HG02571 (cell line): Measurements from ENCODE around the gene PROP1.
"Not testable (repeated sequence)": the region's sequence is repeated elsewhere in the genome, so short reads cannot be mapped to it uniquely, and the experiment has no call there.

Experiments
- ATAC-seq: cut with Tn5 transposase; IDR thresholded peaks from one replicate; pipeline ENCODE4 v1.9.1; 2021; ENCODE audit warnings: mild to moderate bottlenecking, moderate library complexity; ENCODE audit not compliant: unreplicated experiment

Gene PROP1

DNA sequence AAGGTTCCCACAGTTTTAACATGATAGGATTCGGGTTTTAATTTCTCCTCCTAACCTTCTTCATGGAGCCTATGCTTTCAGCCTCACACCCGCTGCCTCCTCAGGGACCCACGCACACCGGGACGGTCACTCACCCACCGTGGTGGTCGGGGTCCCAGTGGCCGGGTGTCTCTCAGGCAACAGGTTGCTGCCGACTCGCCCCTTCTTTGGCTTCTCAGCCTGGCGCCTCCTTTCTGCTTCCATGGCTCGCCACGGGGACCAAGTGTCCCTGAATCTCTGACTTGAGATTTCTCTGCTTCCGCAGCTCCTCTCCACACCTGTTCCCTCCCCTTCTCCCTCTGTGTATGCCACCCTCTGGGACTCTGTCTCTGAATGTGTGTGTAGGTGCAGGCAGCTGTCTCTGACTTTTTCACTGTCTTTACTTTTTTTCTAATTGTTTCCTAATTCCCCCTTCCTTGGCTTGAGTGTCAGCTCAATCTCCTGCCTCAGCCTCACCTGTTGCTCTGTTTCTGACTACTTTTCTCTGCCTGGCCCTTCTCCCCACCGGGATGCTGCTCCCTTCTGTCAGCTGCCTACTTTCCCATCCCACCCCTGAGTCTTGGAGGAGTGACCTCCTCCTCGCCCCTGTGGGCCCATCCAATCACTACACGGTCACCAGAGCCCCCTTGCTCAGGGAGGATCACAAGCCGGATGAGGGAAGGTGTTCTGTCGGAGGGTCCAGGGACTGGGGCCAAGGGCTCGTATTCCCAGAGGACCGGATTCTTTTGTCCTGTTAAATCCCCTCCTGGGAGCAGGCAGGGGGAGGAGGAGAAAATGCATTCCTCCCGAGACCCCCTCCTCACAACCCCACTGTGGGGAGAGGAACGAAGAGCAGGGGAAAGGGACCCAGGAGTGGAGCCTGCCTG, at the start of gene PROP1:
TSS of gene PROP1 (minus strand) at position 552 of the 905 bp plus-strand sequence. CDS start at position 243, 309 bp downstream.
- ATAC-seq = no peak

DNA sequence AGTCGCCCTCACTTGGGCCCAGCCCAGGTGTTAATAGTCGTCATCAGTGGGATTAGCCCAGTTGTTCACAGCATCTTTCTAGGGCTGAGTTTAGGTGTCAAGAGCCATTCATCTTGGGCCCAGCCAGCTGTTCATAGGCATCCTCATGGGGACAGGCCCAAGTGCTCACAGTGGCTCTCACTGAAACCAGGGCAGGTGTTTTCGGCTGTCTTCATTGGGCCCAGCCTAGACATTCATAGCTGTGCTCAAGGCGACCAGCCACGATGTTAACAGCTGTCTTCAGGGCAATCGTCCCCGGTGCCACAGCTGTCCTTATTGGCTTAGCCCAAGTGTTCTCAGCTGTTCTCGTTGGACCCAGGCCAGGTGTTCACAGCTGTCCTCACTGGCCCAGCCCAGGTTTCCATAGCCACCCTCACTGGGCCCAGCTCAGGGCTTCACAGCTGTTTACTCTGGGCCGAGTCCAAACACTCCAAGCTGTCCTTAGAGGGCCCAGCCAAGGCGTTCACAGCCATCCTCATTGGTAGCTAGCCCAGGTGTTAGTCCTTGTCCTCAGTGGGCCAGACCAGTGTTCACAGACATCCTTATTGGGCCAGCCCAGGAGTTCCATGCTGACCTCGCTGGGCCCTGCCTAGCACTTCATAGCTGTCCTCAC, 23.5 kb upstream of the PROP1 start:
- ATAC-seq = not testable (repeated sequence)

DNA sequence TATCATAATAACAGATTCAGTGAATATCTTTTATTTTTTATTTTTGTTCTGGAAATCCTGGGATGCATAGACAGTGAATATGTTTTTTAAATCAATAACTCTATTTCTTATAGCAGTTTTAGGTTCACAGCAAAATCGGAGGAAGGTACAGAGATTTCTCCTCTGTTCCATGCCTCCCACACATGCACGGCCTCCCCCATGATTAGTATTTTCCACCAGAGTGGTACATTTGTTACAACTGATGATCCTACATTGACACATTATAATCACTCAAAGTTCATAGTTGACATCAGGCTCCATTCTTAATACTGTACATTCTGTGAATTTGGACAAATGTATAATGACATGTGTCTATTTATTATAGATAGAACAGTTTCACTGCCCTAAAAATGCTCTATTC, 16.7 kb upstream of the PROP1 start:
- not testable (repeated sequence) for ATAC-seq

DNA sequence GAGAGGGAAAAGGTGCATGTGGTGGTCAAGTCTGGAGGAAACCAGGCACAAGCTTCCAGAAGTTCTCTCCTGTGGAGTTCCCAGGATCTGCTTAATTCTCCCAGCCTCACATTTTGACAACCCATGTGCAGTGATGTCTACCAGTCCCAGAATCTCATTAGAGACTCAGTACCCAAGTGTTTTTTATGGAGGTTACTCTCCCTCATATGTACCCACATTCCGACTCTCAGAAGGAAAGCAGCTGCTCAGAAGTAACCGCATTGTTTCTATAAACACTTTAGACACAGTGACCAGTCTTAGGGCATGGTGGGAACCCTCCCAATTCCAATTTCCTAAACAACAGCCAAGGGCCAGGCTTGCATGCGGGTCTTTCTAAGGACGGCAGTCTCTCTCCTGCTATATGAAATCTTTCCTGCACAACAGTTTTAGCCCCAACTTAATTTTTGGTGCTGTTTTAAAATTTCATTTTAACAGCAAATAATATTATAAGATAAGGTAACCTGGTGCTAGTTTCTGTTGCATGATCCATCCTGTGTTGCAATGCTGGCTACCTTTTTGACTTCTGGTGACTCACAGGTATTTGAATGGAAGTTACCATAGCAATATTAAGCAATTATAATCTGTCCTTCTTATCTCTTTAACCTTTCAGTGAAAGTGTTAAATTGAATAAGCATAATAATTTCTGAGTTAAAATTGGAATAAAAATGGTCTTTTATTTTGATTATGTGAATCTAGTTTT, 15.9 kb upstream of the PROP1 start:
- not testable (repeated sequence) for ATAC-seq

DNA sequence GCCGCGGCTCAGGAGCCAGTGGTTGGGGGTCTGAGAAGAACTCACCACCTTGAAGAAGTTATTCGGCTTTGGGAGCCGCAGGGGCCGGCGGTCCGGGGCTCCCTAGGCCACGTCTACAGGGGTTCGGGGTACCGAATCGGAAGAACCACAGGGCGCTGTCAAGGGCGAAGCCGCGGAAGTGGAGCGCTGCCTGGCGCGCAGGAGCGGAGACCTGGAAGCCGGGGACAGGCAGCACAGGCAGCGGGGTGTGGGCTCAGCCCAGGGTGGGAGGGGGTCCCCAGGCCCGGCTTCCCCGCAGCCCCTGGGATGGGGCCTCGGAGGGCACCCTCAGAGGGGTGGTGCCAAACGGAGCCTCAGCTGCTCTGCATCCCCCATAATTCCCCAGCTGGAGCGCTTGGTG, 11.2 kb upstream of the PROP1 start:
- ATAC-seq = not testable (repeated sequence)

DNA sequence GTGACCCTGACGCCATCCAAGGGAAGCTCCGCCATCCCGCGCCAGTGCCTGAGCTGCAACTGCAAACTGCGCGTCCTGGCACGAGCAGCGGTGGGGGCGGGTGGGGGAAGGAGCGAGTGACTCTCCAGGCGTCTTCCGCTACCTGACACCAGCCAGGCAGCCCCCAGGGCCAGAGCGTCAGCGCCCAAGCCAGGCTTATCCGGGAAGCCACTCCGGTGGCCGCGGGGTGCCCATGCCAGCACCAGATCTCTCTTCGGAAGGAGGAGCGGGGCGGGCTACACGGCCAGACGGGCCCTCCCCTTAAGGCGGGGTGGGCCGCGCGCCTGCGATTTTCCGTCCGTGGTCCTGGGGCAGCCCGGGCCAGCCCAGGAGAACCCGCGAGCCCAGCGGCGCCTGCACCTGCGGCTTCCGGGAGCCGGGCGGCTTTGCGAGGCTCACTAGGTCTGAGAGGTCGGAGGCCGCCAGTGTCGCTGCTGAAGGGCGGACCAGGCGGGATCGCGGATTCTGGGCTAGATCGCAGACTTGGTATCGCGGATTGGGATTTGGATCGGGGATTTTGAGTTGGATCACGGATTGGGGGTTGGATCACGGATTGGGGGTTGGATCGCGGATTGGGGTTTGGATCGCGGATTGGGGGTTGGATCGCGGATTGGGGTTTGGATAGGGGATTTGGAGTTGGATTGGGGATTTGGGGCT, 10.6 kb upstream of the PROP1 start:
- not testable (repeated sequence) for ATAC-seq

DNA sequence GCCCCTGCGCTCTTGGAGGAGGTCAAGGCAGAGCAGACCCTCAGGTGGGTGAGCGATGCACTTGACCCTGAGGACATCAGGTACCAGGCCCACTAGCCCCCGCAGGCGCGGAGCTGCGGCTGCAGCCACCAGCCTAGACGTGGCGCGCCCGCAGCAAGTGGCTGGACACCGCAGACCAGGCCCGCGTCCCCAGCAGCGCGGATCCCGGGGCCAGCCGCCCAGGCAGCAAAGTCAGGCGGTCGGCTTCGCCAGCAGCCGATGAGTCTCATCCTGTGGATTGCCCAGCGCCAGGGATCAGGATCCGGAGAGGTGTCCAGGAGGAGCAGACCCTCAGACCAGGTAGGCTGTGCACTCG, 10.1 kb upstream of the PROP1 start:
- not testable (repeated sequence) for ATAC-seq

DNA sequence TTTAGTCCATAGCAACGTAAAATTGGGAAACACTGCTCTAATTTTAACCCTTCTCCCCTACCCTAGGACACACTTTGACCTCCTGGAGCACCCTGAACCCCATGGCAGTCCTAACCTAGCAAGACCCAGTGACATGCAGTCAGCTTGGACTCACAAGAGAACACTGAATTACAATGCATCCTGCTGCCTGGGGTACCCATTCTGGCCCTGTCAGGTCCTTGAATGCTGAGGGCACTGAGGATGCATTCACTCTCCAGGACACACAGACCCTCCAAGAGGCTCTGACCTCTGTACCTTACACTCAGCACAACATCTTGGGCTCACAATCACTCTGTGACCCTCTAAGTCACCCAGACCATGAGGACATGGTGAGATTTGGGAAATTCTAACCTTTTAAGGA, 1.8 kb upstream of the PROP1 start:
- no peak for ATAC-seq

DNA sequence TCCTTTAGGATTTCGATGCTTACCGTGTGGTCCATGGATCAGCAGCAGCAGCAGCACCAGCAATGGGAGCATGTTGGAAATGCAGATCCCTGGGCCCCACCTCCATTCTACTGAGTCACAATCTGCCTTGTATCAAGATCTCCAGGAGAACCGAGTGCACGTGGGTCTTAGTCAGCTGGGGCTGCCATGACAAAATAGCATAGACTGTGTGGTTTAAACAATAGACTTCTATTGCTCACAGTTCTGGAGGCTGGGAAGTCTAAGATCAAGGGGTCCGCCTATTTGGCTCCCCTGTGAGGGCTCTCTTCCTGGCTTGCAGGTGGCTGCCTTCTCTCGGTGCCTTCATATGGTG, 1.3 kb upstream of the PROP1 start:
- ATAC-seq = no peak

DNA sequence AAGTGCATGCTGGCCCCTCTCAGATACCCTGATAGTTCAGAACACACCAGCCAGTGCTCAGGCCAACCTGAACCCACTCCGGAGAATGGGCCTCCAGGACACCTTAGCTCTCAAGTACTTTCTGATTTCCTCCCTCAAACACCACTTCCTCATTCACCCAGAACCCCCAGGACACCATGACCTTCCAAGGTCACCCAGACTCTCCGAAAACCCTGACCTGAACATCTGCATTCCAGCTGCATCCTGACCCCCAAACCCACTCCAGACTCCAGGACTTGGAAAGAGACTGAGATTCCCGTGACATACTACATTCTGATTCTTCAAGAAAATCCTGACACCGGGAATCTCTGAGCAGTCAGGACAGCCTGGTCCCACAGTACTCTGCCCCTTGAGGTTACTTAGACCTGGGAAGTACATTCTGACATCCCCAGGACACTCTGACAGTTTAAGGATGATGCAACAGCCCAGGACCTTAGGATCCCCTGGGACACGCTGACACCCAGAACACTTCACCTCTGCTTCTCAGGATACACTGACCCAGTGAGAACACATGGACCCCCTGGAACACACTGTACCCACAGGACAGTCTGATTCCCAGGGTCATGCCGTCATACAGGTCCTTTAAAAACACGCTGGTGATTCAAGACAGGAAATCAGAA, 747 bp upstream of the PROP1 start:
- no peak for ATAC-seq

DNA sequence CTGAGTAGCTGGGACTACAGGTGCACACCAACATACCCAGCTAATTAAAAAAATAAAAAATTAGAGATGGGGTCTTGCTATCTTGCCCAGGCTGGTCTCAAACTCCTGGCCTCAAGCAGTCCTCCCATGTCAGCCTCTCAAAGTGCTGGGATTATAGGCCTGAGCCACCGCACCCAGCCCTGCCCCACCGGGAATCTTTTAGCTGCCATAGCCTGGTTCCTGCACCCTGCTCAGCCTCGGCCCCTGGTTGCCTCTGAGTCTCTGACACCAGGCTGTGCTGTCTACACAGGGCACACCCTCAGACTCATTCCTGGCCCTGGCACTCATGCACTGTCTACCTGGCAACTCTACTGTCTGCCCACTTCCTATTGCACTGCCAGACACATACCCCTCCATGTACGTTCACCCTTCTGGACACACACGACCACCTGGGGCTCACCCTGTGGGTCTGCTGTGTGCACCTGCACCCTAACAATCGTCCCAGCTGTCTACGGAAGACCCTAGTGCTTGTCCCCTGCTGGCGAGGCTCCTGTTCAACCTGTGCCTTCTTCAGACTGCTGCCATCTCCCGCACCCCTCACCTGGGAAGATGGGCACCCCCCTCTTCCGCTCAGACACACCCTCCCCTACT, 1.4 kb downstream of the PROP1 start:
- ATAC-seq = no peak

DNA sequence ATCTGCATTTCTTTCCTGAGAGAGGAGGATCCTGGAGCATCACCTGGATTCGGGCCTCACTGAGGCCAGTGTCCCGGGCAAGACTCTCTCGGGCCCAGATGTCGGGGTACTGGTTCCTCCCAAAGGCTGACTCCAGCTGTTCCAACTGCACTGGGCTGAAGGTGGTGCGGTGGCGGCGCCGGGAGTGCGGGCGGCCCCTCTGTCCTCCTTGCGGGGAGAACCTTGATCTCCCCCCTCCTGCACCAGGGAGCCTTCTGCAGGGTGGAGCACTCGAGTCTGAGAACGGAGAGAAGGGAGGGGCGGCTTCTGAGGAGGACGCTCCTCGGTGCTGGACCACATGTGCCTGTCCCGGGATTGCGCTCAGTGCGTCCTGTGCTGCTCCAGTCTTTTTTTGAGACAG, 2.0 kb downstream of the PROP1 start:
- no peak for ATAC-seq

DNA sequence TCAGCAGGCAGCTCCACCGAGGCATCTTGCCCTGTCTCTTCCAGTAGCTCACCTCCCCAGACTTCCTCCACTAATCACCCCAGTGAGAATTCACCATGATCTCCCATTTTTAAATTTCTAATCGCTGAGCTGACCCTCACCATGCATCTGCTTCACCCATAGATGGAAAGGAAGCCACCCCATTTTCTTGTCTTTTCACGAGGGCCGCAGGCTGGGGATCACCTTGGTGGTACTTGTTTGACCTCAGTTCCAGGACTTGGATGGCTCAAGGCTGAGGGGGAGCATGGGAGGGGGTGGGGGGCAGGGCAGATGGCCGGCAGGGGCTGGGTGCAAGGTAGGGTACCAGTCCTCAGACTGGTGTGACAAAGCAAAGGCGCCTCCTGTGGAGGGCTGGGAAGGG, 3.6 kb downstream of the PROP1 start:
- ATAC-seq = no peak

DNA sequence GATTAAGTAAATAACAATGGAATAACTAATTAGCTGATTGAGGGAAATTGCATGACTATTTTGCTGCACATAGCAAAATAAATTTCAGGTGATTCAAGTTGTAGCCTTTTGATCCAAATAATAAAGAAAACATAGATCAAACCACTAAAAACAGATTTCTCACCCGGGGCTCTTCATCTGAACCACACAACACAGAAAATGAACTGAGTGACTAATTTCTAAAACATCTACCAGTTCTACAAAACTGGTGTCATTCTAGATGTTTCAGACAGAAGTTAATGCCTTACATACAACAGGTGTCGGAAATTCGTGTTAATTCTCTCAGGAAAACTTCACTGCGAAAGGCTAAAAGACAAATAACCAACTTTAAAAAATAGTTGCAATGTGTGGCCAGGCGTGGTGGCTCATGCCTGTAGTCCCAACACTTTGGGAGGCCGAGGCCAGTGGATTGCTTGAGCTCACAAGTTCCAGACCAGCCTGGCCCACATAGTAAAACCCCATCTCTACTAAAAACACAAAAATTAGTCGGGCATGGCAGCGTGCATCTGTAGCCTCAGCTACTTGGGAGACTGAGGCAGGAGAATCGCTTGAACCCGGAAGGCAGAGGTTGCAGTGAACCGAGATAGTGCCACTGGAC, 6.9 kb downstream of the PROP1 start:
- no peak for ATAC-seq

DNA sequence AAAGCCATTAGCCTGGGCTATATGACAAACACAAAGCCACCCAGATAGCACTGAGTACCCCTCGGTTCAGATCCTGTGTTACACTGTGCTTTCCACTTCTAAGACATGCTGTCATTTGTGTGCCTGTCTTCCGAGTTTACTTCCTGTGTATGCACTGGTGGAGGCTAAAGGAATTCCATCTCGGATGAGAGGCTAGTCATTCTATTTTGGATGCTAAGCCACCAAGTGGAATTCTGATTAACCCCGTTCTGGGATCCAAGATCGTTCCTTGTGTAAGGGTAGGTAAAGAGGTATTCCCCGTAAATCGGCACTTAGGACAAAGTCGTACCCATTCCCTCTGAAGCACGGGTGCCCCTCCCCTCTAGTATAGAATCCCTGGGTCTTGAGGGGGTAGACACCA, 8.7 kb downstream of the PROP1 start:
- ATAC-seq = no peak

DNA sequence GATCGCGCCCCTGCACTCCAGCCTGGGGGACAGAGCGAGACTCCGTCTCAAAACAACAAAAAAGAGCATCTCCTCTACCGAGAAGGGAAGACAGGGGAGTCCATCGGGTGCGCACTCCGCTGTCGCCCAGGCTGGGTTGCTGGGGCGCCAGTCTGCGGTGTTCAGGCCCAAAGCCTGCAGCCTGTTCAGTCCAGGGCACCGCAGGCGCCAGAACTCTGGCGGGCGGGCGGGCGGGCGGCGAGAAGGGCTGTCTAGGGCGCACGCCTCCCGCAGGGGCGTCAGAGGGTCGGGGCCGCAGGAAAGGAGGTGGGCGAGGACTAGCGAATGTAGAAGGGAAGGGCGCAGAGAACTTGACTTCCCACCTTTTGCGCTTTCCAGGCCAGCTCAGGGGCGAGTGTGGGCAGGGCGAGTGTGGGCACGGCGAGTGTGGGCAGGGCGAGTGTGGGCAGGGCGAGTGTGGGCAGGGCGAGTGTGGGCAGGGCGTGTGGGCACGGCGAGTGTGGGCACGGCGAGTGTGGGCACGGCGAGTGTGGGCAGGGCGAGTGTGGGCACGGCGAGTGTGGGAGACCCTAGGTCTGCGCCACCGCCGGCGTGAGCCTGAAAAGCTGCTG, 10.5 kb downstream of the PROP1 start:
- ATAC-seq = no peak

DNA sequence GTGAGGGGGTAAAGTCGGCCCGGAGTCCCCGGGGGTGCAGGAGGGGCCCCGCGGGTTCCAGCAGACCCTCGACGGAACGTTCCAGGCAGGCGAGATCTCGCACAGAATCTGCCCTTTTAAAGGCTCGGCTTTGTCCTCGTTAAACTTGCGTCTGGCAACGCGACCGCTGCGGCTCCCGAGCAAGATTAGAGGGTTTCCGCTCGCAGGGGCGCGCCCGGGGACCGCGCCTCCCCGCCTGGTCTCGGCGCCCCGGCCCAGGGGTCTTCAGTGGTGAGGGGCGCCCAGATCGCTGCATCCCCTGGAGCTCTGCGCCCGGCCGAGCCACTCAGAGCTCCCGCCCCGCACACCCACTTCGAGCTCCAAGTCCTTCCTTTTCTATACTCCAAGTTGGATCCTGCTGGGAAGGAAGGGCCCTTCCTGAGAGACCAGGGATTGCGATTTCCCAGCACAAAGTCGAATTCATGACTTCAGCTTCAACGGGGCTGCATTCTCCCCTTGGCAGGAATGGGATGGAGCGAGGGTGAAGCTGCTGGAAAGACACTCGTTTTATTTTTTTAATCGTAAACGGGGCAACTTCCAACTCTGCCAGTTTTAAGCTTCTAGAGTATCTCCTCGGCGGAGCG, 11.3 kb downstream of the PROP1 start:
- no peak for ATAC-seq

DNA sequence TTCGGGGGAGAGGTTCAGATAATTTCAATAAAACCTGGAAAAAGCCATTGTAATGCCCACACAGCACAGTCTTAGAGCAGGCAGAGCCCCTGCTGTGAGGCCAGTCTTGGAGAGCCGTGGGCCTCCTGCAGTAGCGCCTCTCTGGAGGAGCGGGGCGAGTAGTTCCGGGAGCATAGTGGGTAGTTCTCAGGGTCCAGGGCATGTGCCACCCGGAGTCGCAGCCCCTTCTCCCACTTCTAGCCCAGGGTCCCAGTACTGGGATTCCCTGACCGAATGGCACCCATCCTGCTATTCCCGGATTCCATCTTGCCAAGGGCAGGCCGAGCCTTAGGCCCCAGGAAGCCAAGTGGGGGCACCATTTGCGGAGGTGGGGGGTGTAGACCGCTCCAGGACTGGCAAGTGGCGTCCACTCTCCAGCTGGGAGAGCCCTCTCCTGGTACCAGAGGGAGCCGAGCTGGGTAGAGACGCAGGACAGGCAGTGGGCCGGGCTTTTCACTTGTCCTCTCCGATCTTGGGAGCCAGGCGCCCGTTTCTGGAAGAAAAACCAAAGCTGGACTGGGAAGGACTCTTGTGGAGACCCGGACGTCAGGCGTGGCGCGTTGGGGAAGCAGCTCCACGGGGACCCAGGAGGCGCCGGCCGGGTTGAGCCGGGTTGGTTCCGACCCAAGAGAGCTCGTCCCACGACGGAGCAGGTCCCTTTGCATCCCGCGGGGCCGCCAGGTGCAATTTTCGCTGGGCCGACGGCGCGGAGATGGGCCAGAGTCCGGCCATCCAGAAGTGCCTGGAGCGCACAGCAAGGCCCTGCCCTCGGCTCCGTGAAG, 12.1 kb downstream of the PROP1 start:
- ATAC-seq = no peak
